ENCODE results near the gene TAPBPL. TPM values are rescaled to one million over a fixed set of nuclear protein-coding genes. Genes with fewer than 3 reads are reported as not detected.
"Not testable (repeated sequence)": the region's sequence is repeated elsewhere in the genome, so short reads cannot be mapped to it uniquely, and the experiment has no call there.

Gene TAPBPL, protein sequence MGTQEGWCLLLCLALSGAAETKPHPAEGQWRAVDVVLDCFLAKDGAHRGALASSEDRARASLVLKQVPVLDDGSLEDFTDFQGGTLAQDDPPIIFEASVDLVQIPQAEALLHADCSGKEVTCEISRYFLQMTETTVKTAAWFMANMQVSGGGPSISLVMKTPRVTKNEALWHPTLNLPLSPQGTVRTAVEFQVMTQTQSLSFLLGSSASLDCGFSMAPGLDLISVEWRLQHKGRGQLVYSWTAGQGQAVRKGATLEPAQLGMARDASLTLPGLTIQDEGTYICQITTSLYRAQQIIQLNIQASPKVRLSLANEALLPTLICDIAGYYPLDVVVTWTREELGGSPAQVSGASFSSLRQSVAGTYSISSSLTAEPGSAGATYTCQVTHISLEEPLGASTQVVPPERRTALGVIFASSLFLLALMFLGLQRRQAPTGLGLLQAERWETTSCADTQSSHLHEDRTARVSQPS
- 53.1 TPM for total RNA-seq

DNA sequence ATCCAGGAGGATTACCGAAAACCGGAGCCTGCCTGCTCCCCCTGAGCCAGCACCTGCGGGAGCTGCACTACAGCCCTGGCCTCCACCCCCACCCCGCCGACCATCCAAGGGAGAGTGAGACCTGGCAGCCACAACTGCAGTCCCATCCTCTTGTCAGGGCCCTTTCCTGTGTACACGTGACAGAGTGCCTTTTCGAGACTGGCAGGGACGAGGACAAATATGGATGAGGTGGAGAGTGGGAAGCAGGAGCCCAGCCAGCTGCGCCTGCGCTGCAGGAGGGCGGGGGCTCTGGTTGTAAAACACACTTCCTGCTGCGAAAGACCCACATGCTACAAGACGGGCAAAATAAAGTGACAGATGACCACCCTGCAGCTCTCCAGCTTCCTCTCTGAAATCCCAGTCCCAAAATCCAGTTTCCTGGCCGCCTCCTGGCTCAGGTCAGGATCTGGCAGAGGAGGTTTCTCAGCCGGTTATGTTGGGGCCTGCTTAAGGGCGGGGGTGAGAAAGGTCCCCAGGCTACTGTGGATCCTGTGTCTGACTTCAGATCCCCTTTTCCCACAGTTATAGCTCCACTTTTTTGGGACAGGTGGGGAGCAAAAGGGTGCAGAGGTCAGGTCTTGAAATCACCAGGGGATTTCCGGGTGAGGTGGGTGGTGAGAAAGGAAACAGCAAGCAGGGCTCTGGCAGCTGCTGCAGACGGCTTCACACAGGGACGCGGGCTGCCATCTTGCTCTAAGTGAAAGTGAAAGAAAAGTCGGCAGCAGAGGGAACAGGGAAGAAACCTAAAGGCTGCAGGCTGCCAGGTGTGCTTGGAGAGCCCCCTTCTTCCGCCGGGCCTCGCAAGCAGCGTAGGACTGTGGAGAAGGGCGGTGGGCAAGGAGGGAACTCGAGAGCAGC, at the start of gene TAPBPL:
Gene TAPBPL (plus strand): TSS at position 695 of the 897 bp plus-strand sequence. CDS start 207 bp downstream, outside the sequence.
- peak; percentile 89 for DNase-seq (ENCODE audit: low spot score)

DNA sequence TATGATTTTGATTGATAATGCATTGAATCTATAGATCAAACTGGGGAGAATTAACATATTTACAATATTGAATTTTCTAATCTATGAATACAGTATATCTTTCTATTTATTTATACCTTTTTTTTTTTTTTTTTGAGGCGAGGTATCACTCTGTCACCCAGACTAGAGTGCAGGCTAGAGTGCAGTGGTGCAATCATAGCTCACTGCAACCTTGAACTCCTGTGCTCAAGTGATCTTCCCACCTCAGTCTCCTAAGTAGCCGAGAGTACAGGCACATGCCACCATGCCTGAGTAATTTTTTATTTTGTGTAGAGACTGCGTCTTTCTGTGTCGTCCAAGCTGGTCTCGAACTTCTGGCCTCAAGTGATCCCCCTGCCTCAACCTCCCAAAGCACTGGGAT, 47.5 kb upstream of the TAPBPL start:
- DNase-seq (ENCODE audit: low spot score) = no peak

DNA sequence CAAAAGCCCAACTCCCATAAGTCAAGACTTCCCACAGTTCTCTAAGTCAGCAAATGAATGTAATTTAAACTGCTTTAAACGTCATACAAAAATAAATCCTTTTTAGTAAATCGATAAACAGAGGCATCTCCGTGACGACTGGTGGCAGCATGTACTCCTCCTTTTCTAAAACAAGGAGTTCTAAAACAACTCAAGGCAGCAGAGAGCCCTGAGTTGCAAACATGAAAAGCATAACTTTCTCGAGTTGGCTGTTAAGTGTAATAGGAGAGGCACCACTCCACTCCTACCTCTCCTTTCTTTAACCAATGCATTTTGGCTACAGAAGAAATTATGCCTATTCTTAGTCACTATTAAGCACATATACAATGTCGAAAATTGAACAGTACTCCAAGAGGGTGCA, 45.9 kb upstream of the TAPBPL start:
- DNase-seq (ENCODE audit: low spot score) = no peak

DNA sequence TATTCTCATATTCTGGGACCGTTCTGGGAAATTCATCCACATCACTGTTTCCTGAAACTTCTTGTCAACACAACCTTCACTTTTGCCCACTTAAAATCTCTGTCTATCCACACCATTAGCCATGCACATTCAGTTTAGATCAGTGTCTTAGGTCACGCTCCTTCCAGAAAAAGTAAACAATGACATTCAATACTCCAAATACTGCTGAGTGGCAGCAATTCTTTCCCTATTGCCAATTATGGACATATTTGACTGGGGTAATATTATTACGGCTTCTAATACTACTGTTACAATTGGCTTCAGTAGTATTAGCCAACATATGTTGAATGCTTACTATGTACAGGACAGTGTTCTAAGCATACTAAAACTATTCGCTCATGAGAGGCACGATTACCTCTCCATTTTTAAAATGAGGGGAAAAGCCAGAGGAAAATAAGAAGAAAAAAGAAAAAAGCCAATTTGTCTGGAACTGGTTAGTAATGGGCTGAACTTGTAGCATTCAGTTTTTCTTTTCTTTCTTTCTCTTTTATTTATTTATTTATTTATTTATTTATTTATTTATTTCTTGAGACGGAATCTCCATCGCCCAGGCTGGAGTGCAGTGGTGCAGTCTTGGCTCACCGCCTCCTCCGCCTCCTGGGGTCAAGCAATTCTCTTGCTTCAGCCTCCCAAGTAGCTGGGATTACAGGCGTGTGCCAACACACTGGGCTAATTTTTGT, 44.4 kb upstream of the TAPBPL start:
- DNase-seq (ENCODE audit: low spot score) = no peak

DNA sequence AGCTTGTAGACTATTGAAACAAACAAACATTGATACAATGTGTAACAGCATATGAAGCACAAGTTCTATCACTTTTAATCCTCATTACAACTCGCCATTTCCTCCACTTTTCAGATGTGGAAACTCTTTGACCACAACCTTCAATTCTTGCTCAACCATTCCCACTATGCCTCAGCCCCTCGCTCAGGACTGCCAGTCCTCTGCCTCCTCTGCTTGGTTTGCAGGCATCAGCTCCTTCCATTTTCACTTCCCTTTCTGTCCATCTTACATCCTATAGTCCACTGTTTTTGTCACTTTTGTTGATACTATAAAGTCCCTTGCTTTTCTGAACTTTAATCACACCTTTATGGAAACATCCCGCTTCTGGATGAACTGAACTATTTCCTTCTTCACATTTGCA, 35.2 kb upstream of the TAPBPL start:
- no peak for DNase-seq (ENCODE audit: low spot score)

DNA sequence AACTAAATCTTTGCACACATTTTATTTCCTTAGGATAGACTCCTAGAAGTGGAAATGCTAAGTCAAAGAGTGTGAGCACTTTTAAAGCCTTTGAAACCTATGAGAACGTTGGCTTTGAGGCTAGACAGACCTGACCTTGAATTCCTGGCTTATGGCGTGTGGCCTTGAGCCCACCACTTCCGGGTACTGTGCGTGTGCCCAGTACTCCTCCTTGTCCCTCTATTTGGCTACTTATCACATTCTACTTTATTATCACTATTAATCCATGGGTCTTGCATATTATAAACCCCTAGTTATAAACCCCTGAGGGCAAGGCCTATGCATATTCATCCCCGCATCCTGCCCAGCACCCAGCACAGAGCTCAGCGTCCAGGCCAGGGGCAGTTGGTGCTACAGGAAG, 33.0 kb upstream of the TAPBPL start:
- no peak for DNase-seq (ENCODE audit: low spot score)

DNA sequence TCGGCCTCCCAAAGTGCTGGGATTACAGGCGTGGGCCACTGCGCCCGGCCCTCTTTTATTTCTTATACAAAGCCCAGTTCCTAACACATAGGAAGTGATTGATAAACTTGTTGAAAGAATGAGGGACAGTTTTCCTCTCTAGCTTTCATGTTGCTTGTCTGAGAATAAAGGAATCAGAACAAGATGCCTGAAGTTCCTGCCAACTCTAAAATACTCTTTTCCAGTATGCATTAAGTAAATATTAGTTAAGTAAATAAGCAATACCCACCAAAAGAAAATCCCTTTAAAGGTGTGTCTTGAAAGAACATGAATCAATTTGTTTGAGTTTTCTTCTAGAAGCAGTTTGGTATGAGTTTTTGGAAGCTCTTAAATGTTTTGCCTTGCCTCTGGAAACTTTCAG, 31.5 kb upstream of the TAPBPL start:
- DNase-seq (ENCODE audit: low spot score) = no peak

DNA sequence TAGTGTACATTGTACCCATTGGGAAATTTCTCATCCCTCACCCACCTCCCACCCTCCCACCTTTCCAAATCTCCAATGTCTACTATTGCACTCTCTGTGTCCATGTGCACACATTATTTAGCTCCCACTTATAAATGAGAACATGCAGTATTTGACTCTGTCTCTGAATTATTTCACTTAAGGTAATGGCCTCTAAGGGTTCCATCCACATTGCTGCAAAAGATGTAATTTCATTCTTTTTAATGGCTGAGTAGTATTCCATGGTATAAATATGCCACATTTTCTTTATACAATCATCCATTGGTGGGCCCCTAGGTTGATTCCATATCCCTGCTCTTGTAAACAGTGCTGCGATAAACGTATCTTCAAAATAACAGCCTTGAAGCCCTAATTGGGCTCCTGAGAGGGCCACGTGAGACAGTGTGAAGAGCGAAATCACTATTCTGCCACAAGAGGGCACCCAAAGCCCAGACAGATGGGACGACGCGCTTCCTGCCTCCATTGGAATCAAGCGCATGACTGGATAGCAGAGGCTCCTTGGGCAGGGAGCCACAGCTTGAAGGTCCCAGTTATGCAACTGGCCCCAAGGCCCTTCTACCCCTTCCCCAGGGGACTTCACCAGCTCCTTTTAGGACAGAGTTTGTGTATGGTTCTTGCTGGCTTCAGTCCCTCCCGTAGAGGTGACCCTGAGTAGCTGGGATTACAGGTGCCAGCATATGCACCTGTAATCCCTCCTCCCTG, 28.4 kb upstream of the TAPBPL start:
- DNase-seq (ENCODE audit: low spot score) = peak; percentile 91

DNA sequence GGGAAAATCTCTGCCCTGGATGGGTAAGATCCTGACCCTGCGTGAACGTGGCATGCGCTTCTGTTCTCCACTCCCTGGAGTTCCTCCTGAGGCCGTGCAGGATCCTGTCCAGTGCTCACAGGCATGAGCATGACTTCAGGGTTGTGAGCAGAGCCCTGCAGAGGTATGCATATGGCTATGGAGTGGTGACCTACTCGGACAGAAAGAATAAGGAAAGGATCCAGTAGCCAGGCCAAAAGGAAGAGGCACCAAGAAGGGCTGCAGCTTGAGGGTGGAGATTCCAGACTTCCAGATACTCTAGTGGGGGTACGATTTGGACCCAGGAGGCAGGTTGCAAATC, 27.9 kb upstream of the TAPBPL start:
- DNase-seq (ENCODE audit: low spot score) = no peak

DNA sequence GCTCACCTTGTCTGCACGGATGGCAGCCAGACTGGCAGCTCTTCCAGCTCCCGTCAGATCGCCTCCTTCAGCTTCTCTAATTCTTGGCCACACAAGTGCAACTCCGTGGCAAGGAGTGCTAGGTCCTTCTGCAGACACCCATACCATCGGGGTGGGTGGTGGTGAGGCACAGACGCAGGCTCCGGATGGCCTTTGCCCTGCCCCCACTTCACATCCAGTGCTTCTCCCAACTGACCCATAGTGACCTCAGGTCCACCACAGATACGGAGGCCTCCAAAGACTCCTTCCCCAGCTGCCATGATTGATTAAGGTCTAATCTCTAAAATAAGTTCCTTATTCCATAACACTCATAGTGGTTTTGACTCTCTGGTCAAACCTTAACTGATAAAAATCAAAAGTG, 27.0 kb upstream of the TAPBPL start:
- DNase-seq (ENCODE audit: low spot score) = no peak

DNA sequence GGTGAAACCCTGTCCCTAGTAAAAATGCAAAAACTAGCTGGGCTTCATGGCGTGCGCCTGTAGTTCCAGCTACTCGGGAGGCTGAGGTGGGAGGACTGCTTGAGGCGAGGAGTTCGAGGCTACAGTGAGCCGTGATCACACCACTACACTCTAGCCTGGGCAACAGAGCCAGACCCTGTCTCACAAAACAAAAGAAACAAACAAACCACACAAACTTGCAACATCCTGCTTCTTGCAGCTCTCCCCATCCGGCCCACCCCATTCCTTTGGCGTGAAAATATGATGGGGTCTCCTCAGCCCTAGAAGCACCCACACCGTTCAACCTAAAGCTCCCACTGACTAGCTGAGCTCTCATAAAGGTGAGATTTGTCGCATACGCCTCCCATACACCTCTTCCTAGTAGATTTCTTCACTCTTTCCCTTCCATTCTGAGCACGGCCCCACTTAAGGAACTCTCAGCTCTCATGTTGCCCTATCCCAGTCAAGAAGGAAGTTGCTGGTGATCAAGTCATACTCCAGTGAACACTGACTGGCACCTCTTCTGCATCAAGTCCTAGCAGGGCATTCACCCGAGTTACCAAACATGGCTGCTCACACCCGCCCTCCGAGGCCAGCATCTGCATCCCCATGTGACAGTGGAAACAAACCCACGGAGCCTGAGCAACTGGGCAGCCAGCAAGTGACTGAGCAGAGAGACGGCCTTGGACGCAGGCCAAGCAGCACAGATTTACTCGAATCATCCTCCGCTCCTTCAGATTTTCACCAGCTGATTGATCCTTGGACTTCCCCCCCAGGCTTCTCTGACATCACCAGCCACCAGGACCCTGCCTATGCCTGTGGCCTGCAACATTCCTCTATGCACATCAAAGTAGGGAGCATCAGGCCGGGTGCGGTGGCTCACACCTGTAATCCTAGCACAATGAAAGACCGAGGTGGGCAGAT, 26.0 kb upstream of the TAPBPL start:
- DNase-seq (ENCODE audit: low spot score) = no peak

DNA sequence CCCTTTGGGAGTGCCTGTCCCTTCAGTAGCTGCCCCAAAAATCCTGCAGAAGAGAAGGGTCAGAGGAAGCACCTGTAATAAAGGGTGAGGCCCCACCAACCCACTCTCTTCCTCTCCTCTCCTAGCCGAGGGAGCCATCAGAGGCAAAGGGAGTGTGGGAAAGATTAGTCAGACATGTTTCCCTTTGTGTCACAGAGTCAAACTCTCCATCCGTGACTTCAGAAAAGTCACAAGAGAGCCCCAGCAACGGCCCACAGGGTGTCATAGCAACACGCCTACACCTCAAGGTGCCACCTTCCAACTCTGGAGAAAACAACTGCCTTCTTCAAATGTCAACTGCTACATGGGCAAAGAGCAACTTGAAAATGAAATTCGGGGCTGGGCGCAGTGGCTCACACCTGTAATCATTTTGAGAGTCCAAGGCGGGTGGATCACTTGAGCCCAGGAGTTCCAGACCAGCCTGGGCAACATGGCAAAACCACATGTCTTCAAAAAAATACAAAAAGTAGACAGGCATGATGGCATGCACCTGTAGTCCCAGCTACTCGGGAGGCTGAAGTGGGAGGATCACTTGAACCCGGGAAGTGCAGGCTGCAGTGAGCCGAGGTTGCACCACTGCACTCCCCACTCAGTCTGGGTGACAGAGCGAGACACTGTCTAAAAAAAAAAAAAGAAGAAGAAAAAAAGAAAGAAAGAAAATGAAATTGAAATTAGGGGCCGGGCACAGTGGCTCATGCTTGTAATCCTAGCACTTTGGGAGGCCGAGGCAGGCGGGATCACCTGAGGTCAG, 24.8 kb upstream of the TAPBPL start:
- no peak for DNase-seq (ENCODE audit: low spot score)

DNA sequence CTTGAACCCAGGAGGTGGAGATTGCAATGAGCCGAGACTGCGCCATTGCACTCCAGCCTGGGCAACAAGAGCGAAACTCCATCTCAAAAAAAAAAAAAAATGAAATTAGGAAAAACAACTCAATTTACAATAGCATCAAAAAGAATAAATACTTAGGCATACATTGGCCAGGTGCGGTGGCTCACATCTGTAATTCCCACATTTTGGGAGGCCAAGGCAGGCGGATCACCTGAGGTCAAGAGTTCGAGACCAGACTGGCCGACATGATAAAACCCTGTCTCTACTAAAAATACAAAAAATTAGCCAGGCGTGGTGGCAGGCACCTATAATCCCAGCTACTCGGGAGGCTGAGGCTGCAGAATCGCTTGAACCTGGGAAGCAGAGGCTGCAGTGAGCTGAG, 24.0 kb upstream of the TAPBPL start:
- DNase-seq (ENCODE audit: low spot score) = not testable (repeated sequence)

DNA sequence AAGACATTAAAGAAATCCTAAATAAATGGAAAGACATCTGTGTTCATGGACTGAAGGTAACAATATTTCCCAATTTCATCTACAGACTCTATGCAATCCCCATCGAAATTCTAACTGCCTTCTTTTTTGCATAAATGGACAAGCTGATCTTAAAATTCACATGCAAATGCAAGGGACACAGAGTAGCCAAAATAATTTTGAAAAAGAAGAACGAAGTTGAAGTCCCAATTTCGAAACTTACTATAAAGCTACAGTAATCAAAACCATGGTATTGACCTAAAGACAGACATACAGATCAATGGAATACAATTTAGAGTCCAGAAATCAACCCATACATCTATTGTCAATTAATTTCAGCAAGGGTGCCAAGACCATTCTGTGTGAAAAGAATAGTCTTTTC, 23.5 kb upstream of the TAPBPL start:
- no peak for DNase-seq (ENCODE audit: low spot score)

DNA sequence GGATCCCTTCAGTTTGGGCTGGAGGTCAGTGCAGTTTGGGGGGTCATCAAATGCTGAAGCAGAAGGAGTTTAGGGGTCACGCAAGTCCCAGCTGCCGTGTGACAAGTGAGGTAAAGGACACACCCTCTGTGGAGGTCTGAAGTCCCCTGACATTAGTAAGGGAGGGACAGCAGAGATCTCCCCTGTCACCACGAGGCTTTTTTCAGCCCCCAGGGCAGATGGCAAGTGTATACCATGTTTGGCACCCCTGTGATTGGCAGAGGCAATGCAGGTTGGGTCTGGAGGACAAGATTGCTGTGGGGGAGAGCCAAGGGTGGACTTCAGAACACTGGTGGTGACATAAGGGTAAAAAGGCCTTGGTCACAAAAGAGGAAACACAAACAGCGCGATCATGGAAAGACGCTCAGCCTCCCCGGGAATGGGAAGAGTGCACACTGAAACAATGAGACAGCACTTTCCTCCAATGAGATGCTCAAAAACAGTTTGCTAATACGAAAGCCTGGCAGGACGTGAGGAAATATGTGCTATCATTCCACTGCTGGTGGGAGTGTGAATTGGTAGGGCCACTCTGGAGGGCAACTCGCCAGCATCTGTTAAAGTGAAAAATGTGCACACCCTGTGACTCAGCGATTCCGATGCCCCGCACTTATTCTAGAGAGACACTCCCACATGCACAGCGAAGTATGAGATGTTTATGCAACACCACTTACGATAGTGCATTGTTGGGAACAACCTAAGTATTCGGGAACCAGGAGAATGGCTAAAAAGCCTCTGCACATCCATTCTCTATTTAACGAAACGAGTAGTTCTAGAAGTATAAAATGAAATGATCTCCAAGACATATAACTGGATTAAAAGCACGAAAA, 21.5 kb upstream of the TAPBPL start:
- DNase-seq (ENCODE audit: low spot score) = peak; percentile 70

DNA sequence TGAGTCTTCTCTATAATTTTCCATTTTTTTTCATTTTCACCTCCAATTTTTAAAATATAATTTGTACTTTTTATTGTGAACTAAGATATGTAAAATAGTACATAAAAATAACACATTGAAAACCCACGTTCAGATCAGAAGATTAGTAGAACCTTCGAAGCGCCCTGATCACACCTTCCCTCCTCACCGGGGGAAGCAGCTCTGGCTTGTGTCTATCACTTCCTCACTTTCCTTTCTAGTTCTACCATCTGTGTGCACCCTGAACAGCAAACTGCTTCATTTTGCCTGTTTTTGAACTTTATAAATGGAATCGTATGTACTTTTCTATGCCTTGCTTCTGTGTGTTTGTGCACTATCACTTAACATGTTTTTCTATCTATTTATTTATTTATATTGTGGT, 18.9 kb upstream of the TAPBPL start:
- no peak for DNase-seq (ENCODE audit: low spot score)

DNA sequence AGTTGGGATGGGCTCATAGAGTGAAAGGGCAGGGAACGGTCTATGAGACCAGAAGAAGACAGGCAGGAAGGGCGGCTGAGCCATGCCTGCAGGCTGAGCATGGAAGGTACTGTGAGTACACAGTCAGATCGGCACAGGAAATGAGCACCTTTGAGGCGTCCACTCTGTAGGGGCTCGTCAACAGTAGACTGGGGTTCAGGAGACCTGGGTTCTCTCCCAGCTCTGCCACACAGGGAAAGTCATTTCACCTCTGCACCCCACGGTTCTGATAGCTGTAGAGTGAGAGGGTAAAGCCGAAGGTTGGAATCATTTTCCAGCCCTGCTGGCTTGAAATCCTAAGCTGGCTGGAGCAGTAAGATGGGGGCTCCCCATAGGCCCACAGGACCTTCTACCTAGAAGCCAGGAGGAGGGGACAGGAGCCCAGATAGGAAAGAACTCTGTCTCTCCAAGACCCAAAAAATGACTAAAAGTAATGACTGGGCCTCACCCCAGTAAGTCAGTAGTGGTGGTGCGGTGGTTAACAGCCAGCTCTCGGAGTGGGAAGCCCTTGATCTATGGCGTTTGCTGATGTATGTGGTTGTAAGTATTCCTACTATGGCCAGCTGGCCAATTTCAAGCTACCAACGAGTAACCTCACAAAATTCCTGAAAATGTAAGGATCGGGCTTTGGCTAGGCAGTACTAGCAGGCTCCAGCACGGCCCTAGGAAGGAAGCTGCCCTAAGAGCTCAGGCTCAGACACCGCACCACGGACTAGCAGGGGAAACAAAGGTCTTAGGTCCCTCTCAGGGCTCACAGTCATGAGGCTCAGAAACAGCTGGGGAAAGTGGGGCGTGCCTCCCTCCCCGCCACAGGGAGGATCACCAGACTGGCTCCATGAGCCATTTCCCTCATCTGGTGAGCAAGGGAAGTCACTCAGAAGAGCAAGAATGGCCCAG, 17.4 kb upstream of the TAPBPL start:
- no peak for DNase-seq (ENCODE audit: low spot score)

Data from mucosa of gallbladder (tissue), 1 donor.